Hepatocyte (in vitro differentiated cells): ENCODE results near the gene FN3K. TPM values are rescaled to one million over a fixed set of nuclear protein-coding genes. Genes with fewer than 3 reads are reported as not detected.

Experiments
- DNase-seq: peaks from one replicate; pipeline ENCODE4 v3.0.0-alpha.2; 2016; ENCODE audit warnings: low spot score
- H2AFZ ChIP-seq: fragments of 200-600 bp; sonication (generic); 2 replicates; pipeline ENCODE4 v1.6.0; 2016; ENCODE audit warnings: antibody characterized with exemption, mild to moderate bottlenecking
- H3K27ac ChIP-seq: fragments of 200-600 bp; sonication (generic); 2 replicates; pipeline ENCODE4 v1.5.1; 2016; ENCODE audit warnings: mild to moderate bottlenecking
- H3K27me3 ChIP-seq: fragments of 200-600 bp; sonication (generic); 2 replicates; pipeline ENCODE4 v1.6.1; 2016
- H3K36me3 ChIP-seq: fragments of 200-600 bp; sonication (generic); replicated peaks from 2 replicates; pipeline ENCODE4 v1.5.1; 2016; ENCODE audit warnings: low read depth; ENCODE audit not compliant: insufficient read depth
- H3K4me1 ChIP-seq: fragments of 200-600 bp; sonication (generic); 2 replicates; pipeline ENCODE4 v1.5.1; 2016; ENCODE audit warnings: mild to moderate bottlenecking, moderate library complexity; ENCODE audit not compliant: insufficient read depth
- H3K4me2 ChIP-seq: fragments of 200-600 bp; sonication (generic); 2 replicates; pipeline ENCODE4 v1.6.0; 2016
- H3K4me3 ChIP-seq: fragments of 200-600 bp; sonication (generic); 2 replicates; pipeline ENCODE4 v1.5.1; 2016; ENCODE audit warnings: mild to moderate bottlenecking
- H3K79me2 ChIP-seq: fragments of 200-600 bp; sonication (generic); 2 replicates; pipeline ENCODE4 v1.6.0; 2017; ENCODE audit warnings: mild to moderate bottlenecking
- H3K9me2 ChIP-seq: fragments of 200-600 bp; sonication (generic); replicated peaks from 2 replicates; pipeline ENCODE4 v1.6.0; 2017; ENCODE audit warnings: mild to moderate bottlenecking; ENCODE audit not compliant: insufficient read depth
- H3K9me3 ChIP-seq: fragments of 200-600 bp; sonication (generic); 2 replicates; pipeline ENCODE4 v1.5.1; 2016; ENCODE audit warnings: low read depth, mild to moderate bottlenecking
- H4K20me1 ChIP-seq: fragments of 200-600 bp; sonication (generic); 2 replicates; pipeline ENCODE4 v1.6.0; 2016; ENCODE audit warnings: mild to moderate bottlenecking; ENCODE audit not compliant: insufficient read depth, poor library complexity, severe bottlenecking
- EZH2 ChIP-seq: fragments of 200-600 bp; sonication (generic); IDR thresholded peaks from 2 replicates; pipeline ENCODE4 v1.6.1; 2016; ENCODE audit warnings: antibody characterized with exemption, mild to moderate bottlenecking, borderline replicate concordance
- EZH2phosphoT487 ChIP-seq: fragments of 200-600 bp; sonication (generic); IDR thresholded peaks from one replicate; pipeline ENCODE4 v1.6.1; 2018; ENCODE audit warnings: antibody characterized with exemption, mild to moderate bottlenecking, low read depth, moderate library complexity; ENCODE audit not compliant: unreplicated experiment, severe bottlenecking
- WGBS: methylation state at CpG from one replicate; pipeline ENCODE4 v1.1.6; 2016; ENCODE audit warnings: low lambda C conversion rate; ENCODE audit errors: missing lambda C conversion rate; 5-methylcytosine and 5-hydroxymethylcytosine counted together
- polyA plus RNA-seq: library from polyadenylated mRNA; unstranded; fragments of >200 nt; fragmentation: Nextera tagmentation; extraction: Ambion mirVana; gene quantifications from 2 replicates; pipeline ENCODE4 v1.2.1, GENCODE V29; 2016
- total RNA-seq: library from RNA; depleted of rRNA; stranded (reverse); fragments of >200 nt; gene quantifications from 2 replicates; pipeline ENCODE4 v1.2.3, GENCODE V29; 2014
- TF ChIP-seq, protein P1 (sequence below): fragments of 200-600 bp; sonication (generic); IDR thresholded peaks from 2 replicates; pipeline ENCODE4 v1.5.1; 2016; ENCODE audit warnings: antibody characterized with exemption, mild to moderate bottlenecking; ENCODE audit not compliant: poor library complexity

FN3K gene
- total and polyA plus RNA-seq, 2 experiments from 2014 or later = 13.7 to 17.3 TPM

DNA sequence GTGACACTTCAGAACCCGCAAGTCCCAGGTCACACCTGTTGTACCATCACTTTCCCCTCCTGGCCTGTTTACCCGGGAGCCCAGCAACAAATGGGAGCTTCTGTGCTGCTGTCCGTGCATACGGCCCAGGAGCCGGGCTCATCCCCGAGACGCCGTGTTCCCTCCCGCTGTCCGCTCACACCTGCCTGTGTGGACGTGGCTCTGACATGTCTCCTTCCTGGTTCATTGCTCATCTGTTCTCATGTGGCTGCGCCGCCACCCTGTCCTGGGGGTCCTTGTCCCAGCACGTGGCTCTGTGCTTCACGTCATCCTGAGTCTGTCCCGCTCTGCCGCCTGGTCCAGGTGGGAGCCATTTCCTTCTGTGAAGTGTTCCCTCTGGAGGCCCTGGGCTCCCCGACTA is 54.4 kb downstream of the FN3K start:
- TF ChIP-seq EZH2 (no peak), EZH2phosphoT487 (no peak)
- TF ChIP-seq, protein P1, sequence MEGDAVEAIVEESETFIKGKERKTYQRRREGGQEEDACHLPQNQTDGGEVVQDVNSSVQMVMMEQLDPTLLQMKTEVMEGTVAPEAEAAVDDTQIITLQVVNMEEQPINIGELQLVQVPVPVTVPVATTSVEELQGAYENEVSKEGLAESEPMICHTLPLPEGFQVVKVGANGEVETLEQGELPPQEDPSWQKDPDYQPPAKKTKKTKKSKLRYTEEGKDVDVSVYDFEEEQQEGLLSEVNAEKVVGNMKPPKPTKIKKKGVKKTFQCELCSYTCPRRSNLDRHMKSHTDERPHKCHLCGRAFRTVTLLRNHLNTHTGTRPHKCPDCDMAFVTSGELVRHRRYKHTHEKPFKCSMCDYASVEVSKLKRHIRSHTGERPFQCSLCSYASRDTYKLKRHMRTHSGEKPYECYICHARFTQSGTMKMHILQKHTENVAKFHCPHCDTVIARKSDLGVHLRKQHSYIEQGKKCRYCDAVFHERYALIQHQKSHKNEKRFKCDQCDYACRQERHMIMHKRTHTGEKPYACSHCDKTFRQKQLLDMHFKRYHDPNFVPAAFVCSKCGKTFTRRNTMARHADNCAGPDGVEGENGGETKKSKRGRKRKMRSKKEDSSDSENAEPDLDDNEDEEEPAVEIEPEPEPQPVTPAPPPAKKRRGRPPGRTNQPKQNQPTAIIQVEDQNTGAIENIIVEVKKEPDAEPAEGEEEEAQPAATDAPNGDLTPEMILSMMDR = no peak
- H3K79me2 ChIP-seq = no peaks in the 10 kb centered on the region
- no peaks in the 10 kb centered on the region for H3K27me3 ChIP-seq
- H3K4me2 ChIP-seq = no peak overlapping the region
- 97% methylated on average over 18 of the region's 18 CpGs for WGBS
- no peaks in the 10 kb centered on the region for H3K36me3 ChIP-seq
- H3K4me1 ChIP-seq = peaks cover 17% of the 10 kb centered on the region
- H3K9me3 ChIP-seq = no peaks in the 10 kb centered on the region
- H3K4me3 ChIP-seq = no peak overlapping the region
- no peak overlapping the region for H3K27ac ChIP-seq
- no peaks in the 10 kb centered on the region for H3K9me2 ChIP-seq
- no peak overlapping the region for H2AFZ ChIP-seq
- DNase-seq = no peak
- no peaks in the 10 kb centered on the region for H4K20me1 ChIP-seq

GRCh38 chr17:82790391-82790790 is 55.0 kb downstream of the FN3K start:
- no peaks in the 10 kb centered on the region for H3K9me3 ChIP-seq
- no peak for DNase-seq
- no peak overlapping the region for H3K4me3 ChIP-seq
- no peaks in the 10 kb centered on the region for H3K36me3 ChIP-seq
- no peaks in the 10 kb centered on the region for H3K79me2 ChIP-seq
- H3K4me1 ChIP-seq = peaks cover 18% of the 10 kb centered on the region
- H3K9me2 ChIP-seq = no peaks in the 10 kb centered on the region
- no peak overlapping the region for H3K4me2 ChIP-seq
- H2AFZ ChIP-seq = no peak overlapping the region
- no peaks in the 10 kb centered on the region for H3K27me3 ChIP-seq
- TF ChIP-seq, protein P1 = no peak
- no peak for TF ChIP-seq EZH2phosphoT487
- TF ChIP-seq EZH2 = no peak
- over 99% methylated on average over 13 of the region's 13 CpGs for WGBS
- H3K27ac ChIP-seq = no peak overlapping the region
- no peaks in the 10 kb centered on the region for H4K20me1 ChIP-seq

DNA sequence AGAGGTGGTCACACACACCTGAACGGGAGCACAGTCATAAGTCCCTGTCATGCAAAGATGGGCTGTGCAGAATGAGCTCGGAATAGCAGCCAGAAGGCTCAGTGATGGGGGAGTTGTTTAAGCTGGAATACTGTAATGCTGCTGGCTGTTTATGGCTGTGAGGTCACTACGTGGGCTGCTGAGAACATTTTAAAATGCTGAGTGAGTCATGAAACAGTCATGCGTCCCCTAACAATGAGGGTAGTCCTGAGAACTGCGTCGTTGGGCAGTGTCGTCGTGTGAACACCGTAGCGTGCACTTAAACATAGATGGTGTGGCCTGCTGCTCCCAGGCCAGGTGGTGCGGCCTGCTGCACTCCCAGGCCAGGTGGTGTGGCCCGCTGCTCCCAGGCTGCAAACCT is 56.1 kb downstream of the FN3K start:
- Histone ChIP-seq H3K9me2 (no peaks in the 10 kb centered on the region), H3K79me2 (no peaks in the 10 kb centered on the region), H3K4me2 (no peak overlapping the region), H3K27me3 (no peaks in the 10 kb centered on the region), H3K36me3 (no peaks in the 10 kb centered on the region), H3K9me3 (no peaks in the 10 kb centered on the region), H2AFZ (no peak overlapping the region), H3K4me3 (no peak overlapping the region), H3K27ac (no peak overlapping the region), H3K4me1 (peaks cover 18% of the 10 kb centered on the region), H4K20me1 (no peaks in the 10 kb centered on the region)
- TF ChIP-seq, protein P1 = no peak
- TF ChIP-seq EZH2 = no peak
- no peak for TF ChIP-seq EZH2phosphoT487
- 80% methylated on average over 12 of the region's 12 CpGs for WGBS
- DNase-seq = no peak
